GM18909 (cell line): ENCODE data around the gene SPATA21.
A peak's percentile ranks its signal among the peaks of the same experiment; 100 is the strongest.

ENCODE experiments used
- ATAC-seq: cut with Tn5 transposase; IDR thresholded peaks from one replicate; pipeline ENCODE4 v1.9.1; 2021; ENCODE audit warnings: mild to moderate bottlenecking; ENCODE audit not compliant: unreplicated experiment, poor library complexity

SPATA21 gene

GRCh38 chr1:16422041-16422440, 15.2 kb downstream of the SPATA21 start:
- no peak for ATAC-seq

DNA sequence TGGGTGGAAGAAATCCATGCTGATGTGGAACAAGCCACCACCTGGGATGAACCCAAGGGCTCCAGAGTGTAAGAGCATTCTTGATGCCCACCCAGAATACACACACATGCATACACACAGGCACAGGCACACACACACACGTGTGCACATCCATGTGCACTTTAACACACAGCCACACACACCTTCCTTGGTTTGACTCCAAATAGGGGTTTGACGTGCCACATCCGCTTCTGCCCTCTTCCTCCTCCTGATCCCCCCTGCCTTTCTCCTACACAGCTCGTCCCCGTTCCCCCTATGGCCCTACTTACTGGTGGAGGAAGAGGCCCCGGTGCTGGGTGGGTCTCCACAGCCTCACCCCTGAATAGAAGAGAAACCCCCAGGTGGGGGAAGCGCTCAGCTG, 16.0 kb downstream of the SPATA21 start:
- no peak for ATAC-seq

DNA sequence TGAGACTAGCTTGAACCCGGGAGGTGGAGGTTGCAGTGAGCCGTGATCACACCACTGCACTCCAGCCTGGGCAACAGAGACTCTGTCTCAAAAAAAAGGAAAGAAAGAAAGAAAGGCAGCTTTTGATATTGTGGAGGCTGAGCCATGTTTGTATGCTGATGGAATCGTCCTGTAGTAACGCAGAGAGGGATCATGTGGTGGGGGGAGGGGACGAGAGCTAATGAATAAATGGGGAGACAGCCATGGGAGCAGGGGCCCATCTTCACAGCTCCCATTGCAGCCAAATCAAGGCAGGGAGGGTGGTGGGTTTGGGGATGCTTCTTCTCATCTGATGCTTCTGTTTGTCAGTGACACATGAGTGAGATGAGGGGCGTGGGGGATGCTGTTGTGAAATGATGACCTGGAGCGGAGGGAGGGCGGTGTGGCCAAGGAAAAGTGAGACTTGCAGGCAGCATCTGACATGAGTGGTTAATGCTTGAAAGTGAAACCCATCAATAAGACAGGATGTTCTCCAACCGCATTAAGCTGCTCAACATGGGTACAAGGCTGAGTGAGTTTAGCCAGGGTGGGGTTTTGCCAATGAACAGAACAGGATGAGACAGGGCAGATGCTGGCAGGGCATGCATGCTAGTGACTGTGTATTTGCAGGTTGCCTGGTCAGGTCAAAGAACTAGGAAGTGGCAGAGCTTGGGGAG, 16.7 kb downstream of the SPATA21 start:
- ATAC-seq, result peak; percentile 67

GRCh38 chr1:16418823-16419425, 18.3 kb downstream of the SPATA21 start:
- no peak for ATAC-seq

DNA sequence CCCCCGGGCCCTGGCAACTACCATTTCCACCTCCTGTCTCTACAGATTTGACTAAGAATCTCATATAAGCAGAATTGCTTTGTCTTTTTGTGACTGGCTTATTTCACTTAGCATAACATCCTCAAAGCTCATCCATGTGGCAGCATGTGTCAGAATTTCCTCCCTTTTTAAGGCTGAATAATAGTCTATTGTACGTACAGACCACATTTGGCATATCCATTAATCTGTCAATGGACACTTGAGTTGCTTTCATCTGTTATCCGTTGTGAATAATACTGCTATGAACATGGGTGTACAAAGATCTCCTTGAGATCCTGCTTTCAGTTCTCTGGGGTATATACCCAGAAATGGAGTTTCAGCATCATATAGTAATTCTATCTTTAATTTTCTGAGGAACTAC, 24.0 kb downstream of the SPATA21 start:
- ATAC-seq, result no peak

- ATAC-seq, result no peak
Observed at GRCh38 chr1:16410803-16411202, 26.4 kb downstream of the SPATA21 start.

GRCh38 chr1:16409536-16410152, 27.6 kb downstream of the SPATA21 start:
- ATAC-seq, result no peak

DNA sequence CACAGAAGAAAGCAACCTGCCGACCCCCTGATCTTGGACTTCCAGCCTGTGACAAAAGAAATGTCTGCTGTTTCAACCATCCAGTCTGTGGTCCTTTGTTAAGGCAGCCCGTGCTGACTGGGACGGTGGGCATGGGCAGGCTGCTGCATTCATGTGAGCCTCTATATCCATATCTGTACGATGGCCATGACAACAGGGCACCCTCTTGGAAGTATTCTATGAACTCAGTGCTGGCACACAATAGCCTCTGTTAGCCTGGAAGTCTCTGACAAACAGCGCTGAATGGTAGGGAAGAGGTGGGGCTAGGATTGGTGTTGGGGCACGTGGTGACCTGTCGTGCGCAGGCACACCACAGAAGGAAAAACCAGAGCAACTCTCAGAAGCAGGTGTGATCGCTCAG, 30.4 kb downstream of the SPATA21 start:
- no peak for ATAC-seq

DNA sequence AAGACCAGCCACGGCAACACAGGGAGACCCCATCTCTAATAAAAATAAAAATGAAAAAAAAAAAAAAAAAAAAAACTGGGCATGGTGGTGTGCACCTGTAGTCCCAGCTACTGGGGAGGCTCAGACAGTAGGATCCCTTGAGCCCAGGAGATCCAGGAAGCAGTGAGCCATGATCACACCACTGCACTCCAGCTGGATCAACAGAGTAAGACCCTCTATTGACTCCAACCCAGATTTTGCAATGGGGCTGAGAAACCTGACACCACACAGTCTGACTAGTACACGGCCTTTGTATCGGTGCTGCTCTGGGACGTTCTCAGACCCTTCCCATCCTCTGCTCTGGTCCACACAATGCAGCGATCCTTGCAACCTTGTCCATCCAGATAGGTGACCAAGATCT, 31.8 kb downstream of the SPATA21 start:
- ATAC-seq, result no peak

- no peak for ATAC-seq
Observed at GRCh38 chr1:16402742-16403141, 34.5 kb downstream of the SPATA21 start.

DNA sequence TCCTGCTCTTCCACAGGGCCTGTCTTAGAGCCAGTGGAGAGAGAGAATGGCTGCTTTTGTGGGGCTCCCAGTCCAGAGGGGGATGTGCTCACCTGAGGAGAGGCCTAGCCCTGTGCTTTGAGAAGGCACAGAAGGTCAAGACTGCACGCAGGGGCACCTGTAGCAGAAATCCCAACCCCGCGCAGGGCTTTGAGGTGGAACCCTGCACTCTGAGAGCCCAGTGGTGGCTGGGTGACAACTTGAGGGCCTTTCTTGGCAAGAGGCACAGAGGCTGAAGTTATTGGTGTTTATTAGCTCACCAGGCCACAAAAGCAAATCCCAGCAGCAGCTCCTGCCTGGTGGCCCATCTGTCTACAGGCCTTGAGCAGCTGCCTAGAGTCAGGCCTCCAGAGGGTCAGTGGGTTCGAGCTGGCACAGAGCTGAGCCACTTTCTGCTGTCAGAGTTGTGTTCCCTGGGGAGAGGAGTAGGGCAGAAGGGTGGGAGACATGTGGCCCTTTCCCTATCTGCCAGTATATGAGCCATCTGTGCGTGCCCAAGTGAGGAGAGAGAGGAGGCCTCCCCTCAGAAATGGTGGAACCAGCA, 38.8 kb downstream of the SPATA21 start:
- ATAC-seq, result no peak

DNA sequence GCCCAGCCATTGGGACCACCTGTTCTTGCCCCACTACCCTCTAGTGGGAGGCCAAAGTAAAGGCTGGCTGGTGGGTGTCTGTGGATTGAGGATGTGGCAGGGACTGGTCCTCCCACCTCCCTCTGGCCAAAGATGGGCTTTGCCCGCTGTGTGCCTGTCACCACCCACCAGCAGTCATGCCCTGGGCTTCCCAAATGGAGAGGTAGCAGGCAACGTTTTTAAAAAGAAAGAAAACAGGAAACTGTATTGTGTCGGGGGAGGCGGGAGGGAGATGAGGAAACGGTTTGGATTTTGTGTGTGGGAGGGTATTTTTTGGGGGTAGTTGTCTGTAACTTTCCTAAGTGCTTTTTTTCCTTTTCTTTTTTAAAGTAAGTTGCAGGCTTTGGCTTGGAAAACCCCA, 40.1 kb downstream of the SPATA21 start:
- ATAC-seq, result no peak

DNA sequence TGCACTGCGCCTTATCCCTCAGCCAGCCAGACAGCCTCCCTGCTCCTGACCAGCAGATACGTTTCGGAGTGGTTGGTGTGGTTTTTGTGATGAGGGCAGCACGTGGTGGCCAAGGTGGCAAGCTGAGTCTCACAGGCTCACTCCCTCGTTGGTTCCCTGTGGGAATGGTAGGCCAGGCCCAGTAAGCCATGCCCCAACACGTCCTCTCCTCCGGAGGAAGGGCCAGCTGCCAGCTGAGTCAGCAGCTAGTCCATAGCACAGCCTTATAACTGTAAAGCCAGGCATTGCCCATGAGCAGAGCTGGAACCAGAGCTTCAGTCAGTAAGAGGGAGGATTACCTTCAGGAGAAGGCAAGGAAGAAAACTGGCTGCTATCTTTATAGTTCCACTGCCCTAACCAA, 40.6 kb downstream of the SPATA21 start:
- no peak for ATAC-seq

DNA sequence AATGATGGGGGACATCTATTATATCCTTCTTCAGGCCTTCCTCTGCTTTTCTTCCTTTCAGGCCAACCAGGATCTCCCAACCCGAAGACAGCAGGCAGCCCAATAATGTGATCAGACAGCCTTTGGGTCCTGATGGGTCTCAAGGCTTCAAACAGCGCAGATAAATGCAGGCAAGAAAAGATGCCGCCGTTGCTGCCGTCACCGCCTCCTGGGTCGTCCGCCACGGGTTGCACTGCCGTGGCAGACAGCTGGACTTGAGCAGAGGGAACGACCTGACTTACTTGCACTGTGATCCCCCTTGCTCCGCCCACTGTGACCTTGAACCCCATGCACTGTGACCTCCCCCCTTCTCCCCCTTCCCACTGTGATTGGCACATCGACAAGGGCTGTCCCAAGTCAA, 42.2 kb downstream of the SPATA21 start:
- no peak for ATAC-seq

GRCh38 chr1:16393570-16394521, 43.4 kb downstream of the SPATA21 start:
- ATAC-seq, result no peak

DNA sequence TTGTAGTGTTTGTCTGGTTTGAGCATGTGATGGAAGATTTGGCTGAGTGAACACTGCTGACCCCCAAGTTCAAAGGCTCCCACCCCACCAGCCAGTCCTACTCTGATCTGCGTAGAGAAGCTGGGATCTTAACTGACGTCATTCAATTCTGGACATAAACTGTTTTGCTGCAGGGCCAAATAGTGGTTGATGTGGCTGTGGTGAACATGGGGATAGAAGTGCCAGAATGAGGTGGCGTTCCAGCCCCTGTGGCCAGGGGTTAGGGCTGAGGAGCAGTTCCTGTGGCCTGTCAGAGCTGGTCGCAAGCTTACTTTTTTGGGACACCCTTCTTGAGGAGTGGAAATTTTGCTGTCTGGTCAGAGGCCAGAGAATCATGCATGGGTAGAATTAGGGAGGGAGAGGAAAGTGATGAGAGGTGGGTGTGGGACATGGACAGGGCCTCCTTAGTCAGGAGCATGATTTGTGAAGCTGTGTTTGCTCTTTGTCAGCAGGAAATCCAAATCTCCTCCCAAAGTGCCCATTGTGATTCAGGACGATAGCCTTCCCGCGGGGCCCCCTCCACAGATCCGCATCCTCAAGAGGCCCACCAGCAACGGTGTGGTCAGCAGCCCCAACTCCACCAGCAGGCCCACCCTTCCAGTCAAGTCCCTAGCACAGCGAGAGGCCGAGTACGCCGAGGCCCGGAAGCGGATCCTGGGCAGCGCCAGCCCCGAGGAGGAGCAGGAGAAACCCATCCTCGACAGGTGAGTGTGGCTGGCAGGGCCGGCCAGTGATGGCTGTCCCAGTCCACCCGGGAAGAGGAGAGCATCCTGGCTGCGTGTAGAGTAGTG, 44.3 kb downstream of the SPATA21 start:
- ATAC-seq, result no peak

DNA sequence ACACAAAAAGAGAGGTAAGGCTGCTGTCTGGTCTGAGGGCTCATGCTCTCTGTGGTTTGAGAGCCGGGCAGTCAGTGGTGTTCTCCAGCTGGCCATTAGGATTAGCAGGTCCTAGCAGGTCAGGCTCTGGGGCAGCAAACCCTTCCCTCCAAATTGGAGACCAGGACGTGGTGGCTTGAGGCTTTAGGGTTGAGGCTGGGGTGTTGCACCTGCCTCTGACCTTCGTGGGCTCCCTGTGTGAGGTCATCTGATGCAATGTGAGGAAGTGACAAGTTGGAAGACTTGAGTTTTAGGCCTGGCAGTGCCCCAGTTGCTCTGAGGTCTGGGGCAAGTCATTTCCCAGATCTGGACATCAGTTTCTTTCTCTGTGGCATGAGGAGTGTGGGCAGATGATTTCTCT, 45.8 kb downstream of the SPATA21 start:
- no peak for ATAC-seq

- no peak for ATAC-seq
Observed at GRCh38 chr1:16387201-16388188, 49.7 kb downstream of the SPATA21 start.
